Adrenal gland (tissue), 12 donors: ENCODE results near the gene SYT7. TPM values are rescaled to one million over a fixed set of nuclear protein-coding genes. Genes with fewer than 3 reads are reported as not detected.

Source experiments
- DNase-seq, 7 donors: peaks; one replicate each; pipeline ENCODE4 v3.0.0-alpha.2; 2019 to 2020
- H3K27ac ChIP-seq, 5 donors: fragments of 200-600 bp; sonication (generic) in 4 of 5; 1 replicate in 3 of 5; 2 replicates in 2 of 5; pipeline versions ENCODE4 v1.5.1 to v1.8.0; 2016 to 2020; ENCODE audit warnings: mild to moderate bottlenecking in 1 of 5
- H3K27me3 ChIP-seq: fragments of 200-600 bp; 2 replicates; pipeline ENCODE4 v1.8.0; 2021
- H3K36me3 ChIP-seq, 2 donors: fragments of 200-600 bp; replicated peaks in 1 of 2; 1 replicate in 1 of 2; 2 replicates in 1 of 2; pipeline versions ENCODE4 v1.5.1 to v1.8.0; 2018 to 2022
- H3K4me1 ChIP-seq, 2 donors: fragments of 200-600 bp; replicated peaks in 1 of 2; 1 replicate in 1 of 2; 2 replicates in 1 of 2; pipeline versions ENCODE4 v1.5.1 to v1.8.0; 2018 to 2021
- H3K4me3 ChIP-seq, 4 donors: fragments of 200-600 bp; sonication (generic) in 3 of 4; one replicate each; pipeline ENCODE4 v1.5.1; 2016 to 2018
- H3K9me3 ChIP-seq, 3 donors: fragments of 200-600 bp; sonication (generic) in 1 of 3; replicated peaks in 1 of 3; 1 replicate in 2 of 3; 2 replicates in 1 of 3; pipeline versions ENCODE4 v1.5.1 to v1.8.0; 2016 to 2021
- POLR2A ChIP-seq, 2 donors: fragments of 450-650 bp; IDR thresholded peaks; one replicate each; pipeline ENCODE4 v1.6.1; 2017; ENCODE audit warnings: antibody characterized with exemption in 2 of 2, mild to moderate bottlenecking in 2 of 2, moderate library complexity in 1 of 2
- WGBS, 4 donors: extraction: QIAGEN DNeasy Blood & Tissue Kit in 2 of 4; methylation state at CpG; one replicate each; pipeline versions ENCODE4 v1.1.5 to v1.1.7; 2013 to 2017; 5-methylcytosine and 5-hydroxymethylcytosine counted together
- intact Hi-C, 2 donors: fragments of 100-400 bp; cut with DNase I; formaldehyde crosslinking; loops; one replicate each; pipeline versions ENCODE4 v1.14.1 to v1.15.0; 2022 to 2023
- polyA plus RNA-seq, 3 donors: library from polyadenylated mRNA; stranded (reverse); fragments of 200-250 nt in 2 of 3; fragments of 350-450 nt in 1 of 3; fragmentation: Illumina TruSeq in 1 of 3; extraction: RNeasy Lipid Tissue Mini Kit (QIAGEN cat#74804) in 1 of 3; gene quantifications; one replicate each; pipeline ENCODE4 v1.2.3, GENCODE V29; 2013 to 2014
- total RNA-seq, 9 donors: library from RNA; depleted of rRNA in 4 of 9; stranded (reverse); fragments of >200 nt in 4 of 9; fragments of 120-200 nt in 1 of 9; fragmentation: NEBNext Ultra II Directional in 1 of 9; extraction: Animal tissue kit (Norgen Biotek cat#: 25700) in 1 of 9; gene quantifications; one replicate each; pipeline versions ENCODE4 v1.1.0 to v1.2.4, GENCODE V29; 2013 to 2023
- TF ChIP-seq, protein P1 (sequence below), 6 experiments: fragments of 450-650 bp in 4 of 6; fragments of 200-600 bp in 2 of 6; sonication (generic) in 1 of 6; IDR thresholded peaks; 1 replicate in 5 of 6; 2 replicates in 1 of 6; pipeline versions ENCODE4 v1.5.1 to v1.8.0; 2016 to 2021; ENCODE audit warnings: antibody characterized with exemption in 6 of 6, mild to moderate bottlenecking in 2 of 6, moderate library complexity in 1 of 6
- donor health status: healthy with polysubstance abuse.
- donor health status: Bipolar disorder and iron deficiency.
- donor health status: DM: yes; HTN: yes; CAD: no.
- donor health status: DM: no; HTN: no; CAD: no.
- donor health status: DM: no; HTN: no; CAD: no.
- donor health status: DM: yes; HTN: yes; CAD: no.

SYT7 gene
- total and polyA plus RNA-seq, 12 donors, result 0.09 to 6.8 (median 1.3) TPM; not detected in 1

DNA sequence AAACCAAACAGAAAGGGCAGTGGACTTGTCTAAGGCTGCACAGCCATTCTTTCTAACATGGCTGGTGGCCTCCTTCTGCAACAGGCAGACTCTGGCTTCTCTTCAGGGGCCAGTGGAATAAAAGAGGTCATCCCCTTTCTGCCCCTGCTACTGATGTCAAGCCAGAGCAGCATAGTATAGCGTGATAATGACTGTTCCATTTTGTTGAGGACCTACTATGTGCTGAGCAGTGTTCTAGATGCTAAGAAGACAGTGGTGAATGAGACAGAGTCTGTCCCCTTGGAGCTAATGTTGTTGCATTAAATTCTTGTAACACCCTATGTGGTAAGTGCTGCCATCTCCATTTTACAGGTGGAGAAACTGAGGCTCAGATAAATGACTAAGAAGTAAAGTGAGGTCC is 15.7 kb upstream of the SYT7 start:
- TF ChIP-seq, protein P1, sequence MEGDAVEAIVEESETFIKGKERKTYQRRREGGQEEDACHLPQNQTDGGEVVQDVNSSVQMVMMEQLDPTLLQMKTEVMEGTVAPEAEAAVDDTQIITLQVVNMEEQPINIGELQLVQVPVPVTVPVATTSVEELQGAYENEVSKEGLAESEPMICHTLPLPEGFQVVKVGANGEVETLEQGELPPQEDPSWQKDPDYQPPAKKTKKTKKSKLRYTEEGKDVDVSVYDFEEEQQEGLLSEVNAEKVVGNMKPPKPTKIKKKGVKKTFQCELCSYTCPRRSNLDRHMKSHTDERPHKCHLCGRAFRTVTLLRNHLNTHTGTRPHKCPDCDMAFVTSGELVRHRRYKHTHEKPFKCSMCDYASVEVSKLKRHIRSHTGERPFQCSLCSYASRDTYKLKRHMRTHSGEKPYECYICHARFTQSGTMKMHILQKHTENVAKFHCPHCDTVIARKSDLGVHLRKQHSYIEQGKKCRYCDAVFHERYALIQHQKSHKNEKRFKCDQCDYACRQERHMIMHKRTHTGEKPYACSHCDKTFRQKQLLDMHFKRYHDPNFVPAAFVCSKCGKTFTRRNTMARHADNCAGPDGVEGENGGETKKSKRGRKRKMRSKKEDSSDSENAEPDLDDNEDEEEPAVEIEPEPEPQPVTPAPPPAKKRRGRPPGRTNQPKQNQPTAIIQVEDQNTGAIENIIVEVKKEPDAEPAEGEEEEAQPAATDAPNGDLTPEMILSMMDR (IDR thresholded peaks at IDR 0.05), result no peak
- TF ChIP-seq POLR2A (IDR thresholded peaks at IDR 0.05), result no peak
- H3K36me3 ChIP-seq, result no peaks in the 10 kb centered on the region
- H3K9me3 ChIP-seq, result no peaks in the 10 kb centered on the region
- H3K27me3 ChIP-seq, result peaks cover 8% of the 10 kb centered on the region
- H3K4me3 ChIP-seq, result no peak overlapping the region
- no peak for DNase-seq
- intact Hi-C loops, result no loop called here
- no peaks in the 10 kb centered on the region for H3K4me1 ChIP-seq
- no peak overlapping the region for H3K27ac ChIP-seq
- 38 to 100% (median 78%) methylated on average over 1 of the region's 1 CpG for WGBS, 4 donors

DNA sequence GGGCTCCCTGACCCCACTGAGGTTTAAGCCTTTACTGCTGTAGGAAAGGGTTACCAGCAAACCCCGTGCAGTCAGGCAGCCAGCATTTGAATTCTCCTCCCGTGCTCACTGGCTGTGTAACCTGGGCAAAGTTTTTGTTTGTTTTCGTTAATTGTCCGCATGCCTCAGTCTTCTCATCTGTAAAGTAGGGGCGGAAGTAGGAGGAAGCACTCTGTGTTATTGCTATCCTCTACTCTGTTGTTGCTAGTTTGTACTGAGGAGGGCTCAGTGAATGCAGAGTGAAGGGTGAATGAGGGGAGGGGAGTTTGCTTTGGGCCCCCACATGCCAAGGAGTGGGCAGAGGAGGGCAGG is 14.0 kb upstream of the SYT7 start:
- H3K4me1 ChIP-seq, result no peaks in the 10 kb centered on the region
- H3K27ac ChIP-seq, result peak overlapping the region in 1 of 5 donors; percentile 52
- intact Hi-C loops, result no loop called here

DNA sequence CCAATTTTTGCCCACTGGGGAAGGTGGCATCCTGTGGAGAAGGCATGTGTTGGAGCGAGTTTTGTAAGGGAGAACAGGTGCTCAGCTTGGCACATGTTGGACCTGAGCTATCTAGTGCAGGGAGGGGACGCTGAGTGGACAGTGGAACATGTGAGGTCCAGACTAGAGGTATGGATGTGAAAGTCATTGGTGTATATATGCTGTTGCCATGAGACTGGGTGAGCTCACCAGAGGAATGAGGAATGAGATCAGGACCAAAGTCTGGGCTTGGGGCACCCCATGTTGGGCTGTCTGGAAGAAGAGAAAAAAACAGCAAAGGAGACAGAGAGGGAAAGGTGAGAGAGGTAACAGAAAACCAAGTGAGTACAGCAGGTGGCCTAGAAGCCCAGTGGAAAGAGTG is 12.3 kb upstream of the SYT7 start:
- Histone ChIP-seq H3K4me1 (peaks cover 0 to 3% of the 10 kb centered on the region in 2 donors), H3K27me3 (peaks cover 8% of the 10 kb centered on the region), H3K9me3 (no peaks in the 10 kb centered on the region), H3K36me3 (no peaks in the 10 kb centered on the region), H3K4me3 (no peak overlapping the region), H3K27ac (no peak overlapping the region)
- 81 to 90% (median 85%) methylated on average over 2 of the region's 2 CpGs for WGBS, 4 donors
- no peak for DNase-seq
- no peak for TF ChIP-seq POLR2A (IDR thresholded peaks at IDR 0.05)
- TF ChIP-seq, protein P1 (IDR thresholded peaks at IDR 0.05), result no peak
- intact Hi-C loops, result no loop called here

More for the DNA sequence above, 14.0 kb upstream of the SYT7 start:
- no peaks in the 10 kb centered on the region for H3K9me3 ChIP-seq
- TF ChIP-seq, protein P1 (IDR thresholded peaks at IDR 0.05), result no peak
- no peak for TF ChIP-seq POLR2A (IDR thresholded peaks at IDR 0.05)
- DNase-seq, result no peak
- WGBS, 4 donors, result 61 to 78% (median 65%) methylated on average over 5 of the region's 5 CpGs
- H3K4me3 ChIP-seq, result no peak overlapping the region
- no peaks in the 10 kb centered on the region for H3K36me3 ChIP-seq
- peaks cover 8% of the 10 kb centered on the region for H3K27me3 ChIP-seq

DNA sequence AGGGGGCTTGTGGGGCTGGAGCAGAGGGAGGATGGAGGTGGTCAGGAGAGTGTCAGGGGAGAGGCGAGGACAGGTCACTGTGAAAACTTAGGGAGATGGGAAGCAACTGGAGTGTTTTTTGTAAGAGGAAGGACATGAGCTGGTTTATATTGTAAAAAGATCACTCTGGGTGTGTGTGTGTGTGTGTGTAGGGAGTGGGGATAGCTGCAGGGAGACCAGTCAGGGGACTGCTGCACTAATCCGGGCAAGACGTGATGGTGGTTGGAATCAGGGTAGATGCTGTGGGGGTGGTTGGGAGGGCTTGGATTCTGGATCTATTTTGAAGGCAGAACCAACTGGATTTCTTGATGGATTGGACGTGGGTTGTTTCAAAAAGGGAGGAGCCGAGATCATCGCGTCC is 11.3 kb upstream of the SYT7 start:
- Histone ChIP-seq H3K27me3 (peaks cover 12% of the 10 kb centered on the region), H3K27ac (no peak overlapping the region), H3K36me3 (no peaks in the 10 kb centered on the region), H3K9me3 (no peaks in the 10 kb centered on the region), H3K4me3 (no peak overlapping the region), H3K4me1 (peaks cover 0 to 13% of the 10 kb centered on the region in 2 donors)
- TF ChIP-seq, protein P1 (IDR thresholded peaks at IDR 0.05), result no peak
- no peak for TF ChIP-seq POLR2A (IDR thresholded peaks at IDR 0.05)
- no peak for DNase-seq
- intact Hi-C loops, result no loop called here
- WGBS, 4 donors, result 72 to 82% (median 74%) methylated on average over 7 of the region's 7 CpGs
